HG02642 (cell line): ENCODE results near the gene SEL1L.

Experiments used
- ATAC-seq: cut with Tn5 transposase; IDR thresholded peaks from one replicate; pipeline ENCODE4 v1.9.1; 2021; ENCODE audit warnings: mild to moderate bottlenecking; ENCODE audit not compliant: unreplicated experiment, poor library complexity

The SEL1L gene

DNA sequence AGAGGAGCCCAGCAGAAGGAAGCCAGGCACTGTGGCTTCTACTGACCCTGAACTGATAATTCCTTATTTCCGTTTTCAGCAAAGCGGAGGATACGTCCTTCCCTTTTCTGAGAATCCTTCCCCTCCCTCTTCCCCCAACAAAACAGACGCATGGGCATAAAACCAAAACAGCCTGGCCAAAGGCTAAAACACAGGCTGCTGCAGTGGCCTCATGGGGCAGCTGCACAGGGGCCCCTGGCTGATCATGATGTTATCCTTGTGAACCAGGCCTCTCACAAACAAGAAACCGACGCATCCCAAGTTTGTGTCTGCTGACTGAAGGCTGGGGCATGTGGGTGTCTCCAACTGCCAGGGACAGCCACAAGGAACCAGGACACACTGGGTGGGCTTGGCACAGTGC lies 110.1 kb downstream of the SEL1L start:
- no peak for ATAC-seq
